HepG2 (cell line): ENCODE data around the gene PSMD12. TPM values are rescaled to one million over a fixed set of nuclear protein-coding genes. Genes with fewer than 3 reads are reported as not detected.

Source experiments
- CAMTA2 ChIP-seq: sonication (generic); formaldehyde crosslinking; IDR thresholded peaks from 2 replicates; pipeline ENCODE4 v1.4.0; 2020; ENCODE audit warnings: mild to moderate bottlenecking, missing genetic modification reagents, borderline replicate concordance
- GRHL1 ChIP-seq: sonication (generic); formaldehyde crosslinking; conservative IDR thresholded peaks from 2 replicates; pipeline ENCODE4 v1.8.0; 2022; ENCODE audit warnings: missing genetic modification reagents
- HMGA1 ChIP-seq: sonication (generic); formaldehyde crosslinking; conservative IDR thresholded peaks from 2 replicates; pipeline ENCODE4 v1.4.0; 2020; ENCODE audit warnings: missing genetic modification reagents
- NFAT5 ChIP-seq: sonication (generic); formaldehyde crosslinking; IDR thresholded peaks from 2 replicates; pipeline ENCODE4 v1.4.0; 2020; ENCODE audit warnings: missing genetic modification reagents
- NFKB2 ChIP-seq: sonication (generic); formaldehyde crosslinking; IDR thresholded peaks from 2 replicates; pipeline ENCODE4 v1.4.0; 2020; ENCODE audit warnings: missing genetic modification reagents, borderline replicate concordance
- SNAPC4 ChIP-seq: sonication (generic); formaldehyde crosslinking; IDR thresholded peaks from 2 replicates; pipeline ENCODE4 v1.4.0; 2020; ENCODE audit warnings: mild to moderate bottlenecking, missing genetic modification reagents
- SYNCRIP ChIP-seq: fragments of 200-400 bp; formaldehyde crosslinking; IDR thresholded peaks from 2 replicates; pipeline ENCODE4 v1.6.1; 2018; ENCODE audit warnings: mild to moderate bottlenecking, low read depth, low read length; ENCODE audit not compliant: insufficient read depth
- TBX3 ChIP-seq: fragments of 450-650 bp; IDR thresholded peaks from 2 replicates; pipeline ENCODE4 v1.6.1; 2017; ENCODE audit warnings: antibody characterized with exemption, mild to moderate bottlenecking, inconsistent platforms, borderline replicate concordance
- ZBED4 ChIP-seq: sonication (generic); formaldehyde crosslinking; IDR thresholded peaks from 2 replicates; pipeline ENCODE4 v1.4.0; 2020; ENCODE audit warnings: missing genetic modification reagents, borderline replicate concordance
- ZSCAN20 ChIP-seq: sonication (generic); formaldehyde crosslinking; IDR thresholded peaks from 2 replicates; pipeline ENCODE4 v1.4.0; 2020; ENCODE audit warnings: missing genetic modification reagents, mild to moderate bottlenecking, borderline replicate concordance
- polyA plus RNA-seq, 8 experiments: library from polyadenylated mRNA; depleted of rRNA in 3 of 8; stranded (reverse) in 7 of 8; unstranded in 1 of 8; fragments of >200 nt; fragmentation: Illumina TruSeq in 4 of 8; extraction: Trizol in 4 of 8; gene quantifications; 2 replicates each; pipeline versions ENCODE4 v1.2.1 to v1.2.3, GENCODE V29; 2011 to 2016; ENCODE audit warnings: low read depth in 4 of 8, missing spikeins in 1 of 8, mixed read lengths in 1 of 8; ENCODE audit not compliant: insufficient read depth in 1 of 8
- total RNA-seq, 5 experiments: library from RNA; depleted of rRNA; stranded (reverse); fragments of >200 nt; fragmentation: Illumina TruSeq; extraction: Trizol; gene quantifications; 2 replicates each; pipeline ENCODE4 v1.2.3, GENCODE V29; 2016; ENCODE audit warnings: low read depth in 1 of 5

PSMD12 gene
- total and polyA plus RNA-seq, 2 of the 13 experiments (the other 11 are each of a cell fraction or from before 2014, with no cell fraction given) = 27.4 to 71.7 TPM

GRCh38 chr17:67390646-67391361 lies 24.4 kb upstream of the PSMD12 start (continued):
- TF ChIP-seq NFAT5 (CRISPR knock-in tag) = no peak
- TF ChIP-seq GRHL1 = no peak
- no peak for TF ChIP-seq NFKB2 (CRISPR knock-in tag)
- no peak for TF ChIP-seq ZSCAN20 (CRISPR knock-in tag)
- TF ChIP-seq HMGA1 (CRISPR knock-in tag) = no peak
- no peak for TF ChIP-seq CAMTA2
- TF ChIP-seq ZBED4 (CRISPR knock-in tag) = no peak
- TF ChIP-seq SNAPC4 (CRISPR knock-in tag) = no peak
- TF ChIP-seq TBX3 = no peak
- no peak for TF ChIP-seq SYNCRIP
